Breast epithelium (tissue), 3 donors: ENCODE data around the gene RABGEF1.
"Not testable (repeated sequence)": the region's sequence is repeated elsewhere in the genome, so short reads cannot be mapped to it uniquely, and the experiment has no call there.

ENCODE experiments used
- CTCF ChIP-seq, 3 donors: fragments of 450-650 bp; IDR thresholded peaks; one replicate each; pipeline ENCODE4 v1.5.1; 2016 to 2017; ENCODE audit warnings: antibody characterized with exemption in 3 of 3, mild to moderate bottlenecking in 3 of 3, moderate library complexity in 3 of 3
- POLR2AphosphoS5 ChIP-seq, 3 donors: sonication (generic); formaldehyde crosslinking; IDR thresholded peaks; one replicate each; pipeline ENCODE4 v1.6.1; 2017; ENCODE audit warnings: antibody characterized with exemption in 3 of 3

GRCh38 chr7:66825538-66825937 is 85.0 kb downstream of the RABGEF1 start:
- not testable (repeated sequence) for TF ChIP-seq CTCF, POLR2AphosphoS5 (IDR thresholded peaks at IDR 0.05)
